ENCODE data around the gene PALB2.

DNA sequence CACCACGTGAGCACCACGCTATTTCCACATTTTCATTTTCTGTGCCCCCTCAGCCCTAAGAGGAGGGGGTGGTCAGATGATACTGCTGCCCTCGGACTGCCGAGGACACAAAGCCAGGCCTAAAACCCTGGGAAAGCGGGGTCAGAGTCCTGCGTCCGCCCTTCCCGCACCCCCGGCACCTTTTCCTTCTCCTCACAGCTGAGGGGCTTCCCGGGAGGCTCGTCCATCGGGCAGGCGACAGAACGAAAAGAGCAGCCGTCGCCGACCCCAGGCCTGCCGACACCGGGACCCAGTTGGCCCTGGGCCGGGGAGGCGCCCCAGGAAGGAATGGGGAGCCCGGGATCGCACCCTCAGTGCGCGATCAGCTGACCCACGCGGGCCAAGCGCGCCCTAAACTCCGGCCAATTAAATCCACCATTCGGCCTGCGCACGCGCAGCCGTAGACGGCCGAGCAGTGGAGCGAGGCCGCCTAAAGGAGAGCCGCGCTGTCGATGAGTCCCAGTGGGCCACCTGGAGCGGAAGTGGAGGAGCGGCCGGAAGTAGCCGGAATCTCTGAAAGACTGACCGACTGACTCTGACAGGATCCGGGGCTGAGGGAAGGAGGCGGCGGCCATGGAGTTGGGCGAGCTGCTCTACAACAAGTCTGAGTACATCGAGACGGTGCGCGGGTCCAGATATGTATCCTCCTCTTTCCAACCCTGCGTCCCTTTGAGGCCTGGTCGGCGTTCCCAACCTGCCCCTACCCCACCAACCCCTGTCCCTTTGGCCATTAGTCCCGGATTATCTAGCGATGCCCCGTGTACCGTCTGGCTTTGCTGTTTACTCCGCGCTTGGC, at the start of gene PALB2, which contains the start of gene DCTN5:
- TF ChIP-seq YY1 (IDR thresholded peaks at IDR 0.05; ENCODE audit: low read depth) (peak; percentile 79), EGR1 (IDR thresholded peaks at IDR 0.05) (no peak), FOXM1 (IDR thresholded peaks at IDR 0.05; ENCODE audit: borderline replicate concordance, low read depth) (peak; percentile 55; the same call in 1 of the 2 replicates), ZBTB7A (IDR thresholded peaks at IDR 0.05; ENCODE audit: low read depth) (no peak), USF1 (IDR thresholded peaks at IDR 0.05) (peak; percentile 96)
- TF ChIP-seq, protein P1, sequence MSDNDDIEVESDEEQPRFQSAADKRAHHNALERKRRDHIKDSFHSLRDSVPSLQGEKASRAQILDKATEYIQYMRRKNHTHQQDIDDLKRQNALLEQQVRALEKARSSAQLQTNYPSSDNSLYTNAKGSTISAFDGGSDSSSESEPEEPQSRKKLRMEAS (IDR thresholded peaks at IDR 0.05), result peak; percentile 87
